Stimulated activated naive B cell treated with anti-CD40 and anti-IgM and Interleukin-4, amounts not matched to agents 10 μg/mL and 1 μg/mL and 100 μg/mL, for 72 hours (primary cell): ENCODE results near the gene GRWD1.
"Not testable (repeated sequence)": the region's sequence is repeated elsewhere in the genome, so short reads cannot be mapped to it uniquely, and the experiment has no call there.

ENCODE experiments used
- ATAC-seq, 2 donors: fragments of 150-1000 bp; cut with Tn5 transposase; replicated peaks; 2 replicates each; pipeline ENCODE4 v1.10.0; 2021; ENCODE audit warnings: moderate library complexity in 1 of 2
- DNase-seq: peaks from one replicate; pipeline ENCODE4 v3.0.0; 2021
- H3K27ac Mint-ChIP-seq: one replicate; pipeline ENCODE4 v1.8.0; 2022; ENCODE audit warnings: mild to moderate bottlenecking, mixed read lengths
- H3K27me3 Mint-ChIP-seq, 2 donors: one replicate each; pipeline ENCODE4 v1.8.0; 2022; ENCODE audit warnings: mixed read lengths in 2 of 2
- H3K36me3 Mint-ChIP-seq, 2 donors: one replicate each; pipeline ENCODE4 v1.8.0; 2022; ENCODE audit warnings: mixed read lengths in 2 of 2, mild to moderate bottlenecking in 1 of 2
- H3K4me1 Mint-ChIP-seq, 2 donors: one replicate each; pipeline ENCODE4 v1.8.0; 2022; ENCODE audit warnings: mixed read lengths in 2 of 2, mild to moderate bottlenecking in 1 of 2
- H3K4me3 Mint-ChIP-seq, 2 donors: one replicate each; pipeline ENCODE4 v1.8.0; 2022; ENCODE audit warnings: mild to moderate bottlenecking in 2 of 2, mixed read lengths in 2 of 2, moderate library complexity in 1 of 2
- H3K9me3 Mint-ChIP-seq, 2 donors: one replicate each; pipeline ENCODE4 v1.8.0; 2022; ENCODE audit warnings: mixed read lengths in 2 of 2, mild to moderate bottlenecking in 1 of 2

Gene GRWD1

GRCh38 chr19:48483301-48483700 lies 37.5 kb downstream of the GRWD1 start:
- no peak for ATAC-seq
- H3K4me1 Mint-ChIP-seq: peaks cover 14 to 19% of the 10 kb centered on the region in 2 donors
- no peak overlapping the region for H3K4me3 Mint-ChIP-seq
- no peaks in the 10 kb centered on the region for H3K9me3 Mint-ChIP-seq
- no peak for DNase-seq
- peaks cover 9 to 15% of the 10 kb centered on the region in 2 donors for H3K27me3 Mint-ChIP-seq
- H3K36me3 Mint-ChIP-seq: peaks cover 0 to 7% of the 10 kb centered on the region in 2 donors
- no peak overlapping the region for H3K27ac Mint-ChIP-seq

DNA sequence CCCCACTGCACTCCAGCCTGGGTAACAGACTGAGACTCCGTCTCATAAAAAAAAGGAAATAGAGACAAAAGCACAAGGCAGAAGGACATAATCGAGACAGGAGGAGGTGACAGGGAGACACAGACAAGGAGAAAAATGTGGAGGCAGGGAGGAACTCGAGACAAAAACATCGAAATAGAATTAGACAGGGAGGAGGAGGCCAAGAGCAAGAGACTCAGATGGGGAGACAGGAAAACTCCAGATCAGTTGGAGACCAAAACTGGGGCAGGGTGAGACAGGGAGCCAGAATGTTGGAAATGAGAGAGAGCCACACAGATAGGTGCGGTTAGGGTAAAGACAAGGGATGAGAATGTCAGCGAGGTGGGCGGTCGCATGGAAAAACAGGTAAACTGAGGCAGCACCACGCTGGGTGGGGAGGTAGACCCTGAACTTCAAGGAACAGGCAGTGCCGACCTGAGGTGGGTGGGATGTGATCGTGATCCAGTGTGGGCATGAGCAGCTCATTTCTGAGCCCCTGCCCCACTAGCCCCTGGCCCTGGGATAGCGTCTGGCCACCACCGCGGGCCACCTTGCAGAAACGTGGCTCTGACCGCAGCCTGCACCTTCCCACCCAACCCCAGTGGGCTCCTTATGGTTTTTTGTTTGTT lies 38.6 kb downstream of the GRWD1 start:
- Mint-ChIP-seq H3K36me3 (peaks cover 0 to 4% of the 10 kb centered on the region in 2 donors), H3K9me3 (no peaks in the 10 kb centered on the region)

DNA sequence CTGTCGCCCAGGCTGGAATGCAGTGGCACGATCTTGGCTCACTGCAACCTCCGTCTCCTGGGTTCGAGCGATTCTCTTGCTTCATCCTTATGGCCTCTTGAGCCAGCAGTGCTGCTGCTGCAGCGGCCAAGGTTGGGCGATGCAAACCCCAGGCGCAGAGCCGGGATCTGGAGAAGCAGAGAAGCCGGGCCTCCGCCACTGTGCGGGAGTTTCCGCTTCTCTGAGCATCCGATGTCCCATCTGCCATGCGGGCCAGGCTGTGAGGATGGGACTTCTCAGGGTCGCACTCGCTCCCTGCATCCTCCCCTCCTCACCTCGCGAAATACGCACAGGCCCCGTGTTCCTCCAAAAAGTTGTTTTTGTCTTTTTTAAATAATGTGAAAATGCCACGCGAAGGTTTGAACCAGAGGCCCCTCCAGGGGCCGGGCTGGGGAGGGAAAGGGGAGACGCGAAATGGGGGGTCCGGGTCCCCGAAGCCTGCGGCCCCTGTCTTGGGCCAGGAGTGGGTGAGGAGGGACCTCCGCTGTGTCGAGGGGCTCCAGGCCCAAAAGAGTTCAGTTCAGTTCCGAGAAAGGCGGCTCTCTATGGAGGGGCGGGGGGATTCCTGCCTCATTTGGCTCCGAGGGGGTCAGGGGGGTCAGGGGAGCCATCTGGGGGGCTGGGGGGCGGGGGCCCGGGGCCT lies 39.3 kb downstream of the GRWD1 start:
- H3K9me3 Mint-ChIP-seq: no peaks in the 10 kb centered on the region
- DNase-seq (no peak), ATAC-seq (no peak)
- H3K27me3 Mint-ChIP-seq: peaks cover 12 to 15% of the 10 kb centered on the region in 2 donors
- no peaks in the 10 kb centered on the region for H3K36me3 Mint-ChIP-seq
- H3K4me3 Mint-ChIP-seq: no peak overlapping the region
- peaks cover 12 to 18% of the 10 kb centered on the region in 2 donors for H3K4me1 Mint-ChIP-seq
- H3K27ac Mint-ChIP-seq: no peak overlapping the region

More for the DNA sequence above, 38.6 kb downstream of the GRWD1 start:
- Mint-ChIP-seq H3K4me1 (peaks cover 14 to 19% of the 10 kb centered on the region in 2 donors), H3K27ac (peak overlapping the region; percentile 76), H3K27me3 (peaks cover 12 to 15% of the 10 kb centered on the region in 2 donors), H3K4me3 (no peak overlapping the region)
- ATAC-seq (no peak), DNase-seq (no peak)

- H3K27me3 Mint-ChIP-seq: peaks cover 15 to 19% of the 10 kb centered on the region in 2 donors
- not testable (repeated sequence) for ATAC-seq, H3K9me3 Mint-ChIP-seq, H3K36me3 Mint-ChIP-seq, DNase-seq, H3K4me3 Mint-ChIP-seq
- peaks cover 10 to 20% of the 10 kb centered on the region in 2 donors for H3K4me1 Mint-ChIP-seq
- H3K27ac Mint-ChIP-seq: peak overlapping the region; percentile 31
Observed at GRCh38 chr19:48486706-48487105, 40.9 kb downstream of the GRWD1 start.

- ATAC-seq (no peak), DNase-seq (no peak)
- Mint-ChIP-seq H3K4me1 (peaks cover 13 to 28% of the 10 kb centered on the region in 2 donors), H3K27me3 (peaks cover 22 to 27% of the 10 kb centered on the region in 2 donors), H3K27ac (peak overlapping the region; percentile 31), H3K36me3 (peaks cover 0 to 1% of the 10 kb centered on the region in 2 donors), H3K9me3 (peaks cover 2 to 3% of the 10 kb centered on the region in 2 donors), H3K4me3 (no peak overlapping the region)
Observed at GRCh38 chr19:48487544-48487943, 41.8 kb downstream of the GRWD1 start.

DNA sequence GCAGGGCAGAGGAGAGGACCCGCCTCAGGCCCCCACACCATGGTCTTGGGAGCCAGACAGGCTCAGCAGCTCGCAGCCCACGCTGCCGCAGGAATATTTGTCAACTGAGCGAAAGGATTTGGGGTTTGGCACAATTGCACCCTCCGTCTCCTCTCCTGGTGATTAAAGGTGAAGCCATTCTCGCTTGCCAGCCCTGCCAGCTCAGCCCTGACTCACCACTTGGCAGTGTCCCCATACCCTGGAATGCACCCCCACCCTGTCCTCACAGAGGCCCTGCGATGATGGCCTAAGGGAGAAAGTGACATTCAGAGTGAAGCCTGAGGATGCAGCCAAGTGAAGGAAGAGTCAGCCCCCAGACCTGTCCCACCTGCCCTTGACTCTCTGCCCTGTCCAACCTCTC lies 42.2 kb downstream of the GRWD1 start:
- ATAC-seq (no peak), DNase-seq (no peak)
- H3K36me3 Mint-ChIP-seq: peaks cover 2 to 5% of the 10 kb centered on the region in 2 donors
- H3K4me3 Mint-ChIP-seq: no peak overlapping the region
- H3K4me1 Mint-ChIP-seq: peaks cover 17 to 32% of the 10 kb centered on the region in 2 donors
- no peak overlapping the region for H3K27ac Mint-ChIP-seq
- H3K27me3 Mint-ChIP-seq: peaks cover 26 to 31% of the 10 kb centered on the region in 2 donors
- peaks cover 5 to 7% of the 10 kb centered on the region in 2 donors for H3K9me3 Mint-ChIP-seq

- H3K27me3 Mint-ChIP-seq: peaks cover 26 to 34% of the 10 kb centered on the region in 2 donors
- H3K9me3 Mint-ChIP-seq, H3K4me3 Mint-ChIP-seq, DNase-seq, H3K27ac Mint-ChIP-seq, ATAC-seq, H3K36me3 Mint-ChIP-seq: not testable (repeated sequence)
- peaks cover 18 to 37% of the 10 kb centered on the region in 2 donors for H3K4me1 Mint-ChIP-seq
Observed at GRCh38 chr19:48488478-48488877, 42.7 kb downstream of the GRWD1 start.

- ATAC-seq: peak; percentile 62 to 64
- peaks cover 22 to 44% of the 10 kb centered on the region in 2 donors for H3K4me1 Mint-ChIP-seq
- H3K27me3 Mint-ChIP-seq: peaks cover 25 to 41% of the 10 kb centered on the region in 2 donors
- peaks cover 6 to 8% of the 10 kb centered on the region in 2 donors for H3K9me3 Mint-ChIP-seq
- H3K4me3 Mint-ChIP-seq: peak overlapping the region in 1 of 2 donors; percentile 3
- peaks cover 2 to 6% of the 10 kb centered on the region in 2 donors for H3K36me3 Mint-ChIP-seq
- H3K27ac Mint-ChIP-seq: no peak overlapping the region
- DNase-seq: peak; percentile 78
Observed at GRCh38 chr19:48489608-48490216, 43.9 kb downstream of the GRWD1 start.

GRCh38 chr19:48490981-48491792 lies 45.4 kb downstream of the GRWD1 start:
- Mint-ChIP-seq H3K4me3 (peak overlapping the region; percentile 59 to 69), H3K4me1 (peaks cover 23 to 44% of the 10 kb centered on the region in 2 donors), H3K27me3 (peaks cover 35 to 55% of the 10 kb centered on the region in 2 donors), H3K36me3 (peaks cover 2 to 6% of the 10 kb centered on the region in 2 donors), H3K9me3 (peaks cover 6 to 8% of the 10 kb centered on the region in 2 donors), H3K27ac (peak overlapping the region; percentile 72)
- DNase-seq (no peak), ATAC-seq (peak; percentile 28 to 41)

- peak overlapping the region; percentile 28 to 39 for H3K4me3 Mint-ChIP-seq
- peaks cover 6 to 8% of the 10 kb centered on the region in 2 donors for H3K9me3 Mint-ChIP-seq
- no peak for ATAC-seq
Observed at GRCh38 chr19:48491793-48492123, 46.0 kb downstream of the GRWD1 start.

DNA sequence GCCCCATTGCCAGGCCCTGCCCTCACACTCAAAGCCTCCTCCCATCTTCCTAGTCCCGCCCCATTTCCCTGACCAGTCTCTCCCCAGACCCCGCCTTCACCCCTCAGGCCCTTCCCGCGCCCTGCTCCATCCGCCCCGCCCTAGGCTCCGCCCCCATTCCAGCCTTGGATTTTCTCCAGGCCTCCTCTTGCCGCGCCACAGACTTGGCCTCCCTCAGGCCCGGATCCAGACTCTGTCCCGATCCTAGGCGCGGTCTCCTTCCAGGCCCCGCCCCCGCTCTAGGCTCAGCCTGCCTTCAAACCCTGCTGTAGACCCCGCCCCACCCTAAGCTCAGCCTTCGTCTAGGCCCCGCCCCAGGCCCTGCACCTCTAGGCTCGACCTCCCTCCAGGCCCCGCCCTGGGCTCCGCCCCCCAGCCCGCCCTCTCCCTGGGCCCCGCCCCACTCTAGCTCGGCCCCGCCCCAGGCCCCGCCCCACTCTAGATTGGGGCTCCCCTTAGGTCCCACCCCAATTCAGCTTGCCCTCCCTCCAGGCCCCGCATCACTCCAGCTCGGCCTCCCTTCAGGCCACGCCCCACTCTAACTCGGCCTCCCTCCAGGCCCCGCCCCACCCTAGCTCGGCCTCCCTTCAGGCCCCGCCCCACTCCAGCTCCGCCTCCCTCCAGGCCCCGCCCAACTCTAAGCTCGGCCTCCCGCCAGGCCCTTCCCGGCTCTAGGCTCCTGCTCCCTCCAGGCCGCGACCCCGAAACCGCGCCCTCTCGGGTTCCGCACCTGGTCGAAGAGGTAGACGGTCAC lies 47.3 kb downstream of the GRWD1 start:
- Mint-ChIP-seq H3K9me3 (peaks cover 6 to 8% of the 10 kb centered on the region in 2 donors), H3K27ac (peak overlapping the region; percentile 68), H3K27me3 (peaks cover 44 to 66% of the 10 kb centered on the region in 2 donors), H3K4me3 (peak overlapping the region; percentile 77 to 81), H3K36me3 (peaks cover 2 to 6% of the 10 kb centered on the region in 2 donors), H3K4me1 (peaks cover 25 to 46% of the 10 kb centered on the region in 2 donors)
- DNase-seq (peak; percentile 71), ATAC-seq (peak; percentile 74 to 75)

More at GRCh38 chr19:48491793-48492123, 46.0 kb downstream of the GRWD1 start:
- no peak overlapping the region for H3K27ac Mint-ChIP-seq
- no peak for DNase-seq
- H3K27me3 Mint-ChIP-seq: peaks cover 35 to 57% of the 10 kb centered on the region in 2 donors
- peaks cover 2 to 6% of the 10 kb centered on the region in 2 donors for H3K36me3 Mint-ChIP-seq
- H3K4me1 Mint-ChIP-seq: peaks cover 23 to 44% of the 10 kb centered on the region in 2 donors

- Mint-ChIP-seq H3K36me3 (peaks cover 2 to 6% of the 10 kb centered on the region in 2 donors), H3K27ac (peak overlapping the region; percentile 51), H3K27me3 (peaks cover 45 to 63% of the 10 kb centered on the region in 2 donors), H3K4me1 (peaks cover 28 to 48% of the 10 kb centered on the region in 2 donors), H3K9me3 (peaks cover 6 to 8% of the 10 kb centered on the region in 2 donors), H3K4me3 (peak overlapping the region; percentile 77 to 81)
- no peak for DNase-seq
- ATAC-seq: peak; percentile 1 to 6
Observed at GRCh38 chr19:48493718-48494401, 48.1 kb downstream of the GRWD1 start.
